Measurements from ENCODE around the gene CD80. TPM values are rescaled to one million over a fixed set of nuclear protein-coding genes. Genes with fewer than 3 reads are reported as not detected.

CD80 gene
- total and polyA plus RNA-seq, 9 donors, result 0.07 to 0.73 (median 0.26) TPM; not detected in 1

- 92 to 95% (median 94%) methylated on average over 3 of the region's 3 CpGs for WGBS, 3 donors
- Histone ChIP-seq H3K4me3 (no peak overlapping the region), H3K27me3 (no peaks in the 10 kb centered on the region), H3K4me1 (ENCODE audit: insufficient read depth) (peaks cover 3% of the 10 kb centered on the region), H3K9me3 (no peaks in the 10 kb centered on the region), H3K27ac (no peak overlapping the region), H3K36me3 (no peaks in the 10 kb centered on the region)
- TF ChIP-seq EP300 (IDR thresholded peaks at IDR 0.05) (no peak), CTCF (IDR thresholded peaks at IDR 0.05) (no peak)
- no peak for DNase-seq
- intact Hi-C loops (cut with DNase I), result no loop called here
Observed at GRCh38 chr3:119601154-119601553, 41.7 kb upstream of the CD80 start.

GRCh38 chr3:119600732-119601131, 41.3 kb upstream of the CD80 start:
- 77 to 79% (median 78%) methylated on average over 5 of the region's 5 CpGs for WGBS, 3 donors
- H3K27me3 ChIP-seq, result no peaks in the 10 kb centered on the region
- no peak for DNase-seq
- no peak overlapping the region for H3K4me3 ChIP-seq
- intact Hi-C loops (cut with DNase I), result no loop called here
- TF ChIP-seq EP300 (IDR thresholded peaks at IDR 0.05) (no peak), POLR2A (IDR thresholded peaks at IDR 0.05) (no peak), CTCF (IDR thresholded peaks at IDR 0.05) (no peak)
- H3K4me1 ChIP-seq (ENCODE audit: insufficient read depth), result peaks cover 3% of the 10 kb centered on the region
- H3K36me3 ChIP-seq, result no peaks in the 10 kb centered on the region
- no peak overlapping the region for H3K27ac ChIP-seq
- no peaks in the 10 kb centered on the region for H3K9me3 ChIP-seq

- no peaks in the 10 kb centered on the region for H3K9me3 ChIP-seq
- TF ChIP-seq EP300 (IDR thresholded peaks at IDR 0.05) (no peak), CTCF (IDR thresholded peaks at IDR 0.05) (no peak), POLR2A (IDR thresholded peaks at IDR 0.05) (no peak)
- no peaks in the 10 kb centered on the region for H3K36me3 ChIP-seq
- H3K4me3 ChIP-seq, result no peak overlapping the region
- H3K4me1 ChIP-seq (ENCODE audit: insufficient read depth), result peaks cover 3% of the 10 kb centered on the region
- no peaks in the 10 kb centered on the region for H3K27me3 ChIP-seq
- no peak for DNase-seq
- H3K27ac ChIP-seq, result no peak overlapping the region
- intact Hi-C loops (cut with DNase I), result no loop called here
- WGBS, 3 donors, result 77 to 81% (median 80%) methylated on average over 6 of the region's 6 CpGs
Observed at GRCh38 chr3:119599558-119600174, 40.3 kb upstream of the CD80 start.

- Histone ChIP-seq H3K4me3 (no peak overlapping the region), H3K27me3 (no peaks in the 10 kb centered on the region), H3K36me3 (no peaks in the 10 kb centered on the region), H3K4me1 (ENCODE audit: insufficient read depth) (peaks cover 3% of the 10 kb centered on the region), H3K27ac (no peak overlapping the region), H3K9me3 (no peaks in the 10 kb centered on the region)
- intact Hi-C loops (cut with DNase I), result no loop called here
- TF ChIP-seq POLR2A (IDR thresholded peaks at IDR 0.05), result no peak
- TF ChIP-seq CTCF (IDR thresholded peaks at IDR 0.05), result no peak
- TF ChIP-seq EP300 (IDR thresholded peaks at IDR 0.05), result no peak
- no peak for DNase-seq
- WGBS, 3 donors, result 91 to 100% (median 93%) methylated on average over 1 of the region's 1 CpG
Observed at GRCh38 chr3:119598410-119599098, 39.1 kb upstream of the CD80 start.

All from ovary (tissue), 9 donors.